HPDE6-E6E7 (cell line): ENCODE measurements around the gene AKAP13.

Source experiments
- DNase-seq: peaks from one replicate; pipeline ENCODE4 v3.0.0; 2011; ENCODE audit warnings: missing footprints; ENCODE audit errors: extremely low spot score

AKAP13 gene

DNA sequence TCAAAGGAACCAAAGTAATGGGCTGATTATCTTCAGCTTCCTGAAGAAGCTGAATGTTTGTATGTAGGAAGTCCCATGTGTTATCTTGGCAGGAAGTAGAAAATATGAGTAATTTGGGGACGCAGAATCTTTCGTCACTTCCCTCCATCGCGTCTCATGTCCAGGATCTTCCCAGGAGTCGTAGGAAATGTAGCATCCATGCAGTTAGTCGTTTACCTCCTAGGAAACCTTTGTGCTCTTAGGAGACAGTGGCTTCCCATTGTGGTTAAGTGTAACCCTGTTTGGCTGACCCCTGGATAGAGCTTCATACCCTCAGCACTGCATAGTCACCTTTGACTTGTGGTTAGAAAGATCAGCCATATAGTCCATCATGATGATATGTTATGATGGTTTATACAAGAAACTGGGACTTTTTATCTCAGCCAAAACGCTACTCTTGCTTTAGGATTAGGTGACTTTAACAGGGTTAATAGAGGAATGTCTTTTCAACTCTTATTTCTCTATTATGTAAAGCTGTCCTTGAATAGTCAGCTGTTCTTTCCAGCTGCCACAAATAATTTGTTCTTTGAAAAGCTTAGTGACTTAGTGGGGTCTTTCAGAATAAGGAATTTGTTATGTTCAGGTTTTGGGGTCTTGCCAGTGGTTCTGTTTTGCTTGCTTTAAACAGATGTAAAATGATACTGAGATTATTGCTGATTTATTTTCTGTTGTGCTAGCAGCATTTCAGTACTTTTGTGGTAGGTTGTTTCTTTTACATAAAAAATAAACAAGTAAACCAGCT, 322.1 kb downstream of the AKAP13 start:
- no peak for DNase-seq

- no peak for DNase-seq
These were observed 323.7 kb downstream of the AKAP13 start for GRCh38 chr15:85704066-85704465.

DNA sequence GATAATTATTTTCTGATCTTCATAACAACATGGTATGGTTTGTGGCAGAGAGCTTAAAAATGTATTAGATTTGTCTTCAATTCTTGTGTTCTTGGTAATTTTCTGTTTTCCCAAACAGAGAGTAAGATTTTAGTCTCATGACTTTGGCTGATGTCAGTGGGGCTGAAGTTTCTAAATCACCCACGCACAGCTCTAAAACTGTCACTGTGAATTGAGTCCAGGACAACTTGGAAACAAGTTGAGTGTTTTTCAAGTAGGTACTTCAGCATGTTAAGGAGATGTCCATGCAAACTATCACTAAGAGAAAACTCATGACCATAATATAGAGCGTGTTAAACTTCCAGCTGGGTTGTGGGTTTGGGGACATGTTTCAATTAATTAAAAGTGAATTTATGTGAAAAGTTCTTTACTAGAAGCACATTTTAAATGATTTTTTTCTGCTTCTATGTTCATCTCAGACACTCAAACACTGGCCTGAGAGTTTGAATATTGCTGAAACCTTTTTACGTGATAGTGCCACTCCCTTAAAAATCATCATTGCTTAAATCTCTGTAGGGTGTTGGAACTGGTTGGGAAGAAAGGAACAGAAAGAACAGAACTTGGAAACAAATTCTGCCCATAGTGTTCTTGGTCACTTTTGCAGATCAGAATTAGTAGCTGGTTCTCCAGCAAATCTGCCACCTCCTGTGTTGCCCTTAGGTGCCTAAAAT, 324.5 kb downstream of the AKAP13 start:
- no peak for DNase-seq

DNA sequence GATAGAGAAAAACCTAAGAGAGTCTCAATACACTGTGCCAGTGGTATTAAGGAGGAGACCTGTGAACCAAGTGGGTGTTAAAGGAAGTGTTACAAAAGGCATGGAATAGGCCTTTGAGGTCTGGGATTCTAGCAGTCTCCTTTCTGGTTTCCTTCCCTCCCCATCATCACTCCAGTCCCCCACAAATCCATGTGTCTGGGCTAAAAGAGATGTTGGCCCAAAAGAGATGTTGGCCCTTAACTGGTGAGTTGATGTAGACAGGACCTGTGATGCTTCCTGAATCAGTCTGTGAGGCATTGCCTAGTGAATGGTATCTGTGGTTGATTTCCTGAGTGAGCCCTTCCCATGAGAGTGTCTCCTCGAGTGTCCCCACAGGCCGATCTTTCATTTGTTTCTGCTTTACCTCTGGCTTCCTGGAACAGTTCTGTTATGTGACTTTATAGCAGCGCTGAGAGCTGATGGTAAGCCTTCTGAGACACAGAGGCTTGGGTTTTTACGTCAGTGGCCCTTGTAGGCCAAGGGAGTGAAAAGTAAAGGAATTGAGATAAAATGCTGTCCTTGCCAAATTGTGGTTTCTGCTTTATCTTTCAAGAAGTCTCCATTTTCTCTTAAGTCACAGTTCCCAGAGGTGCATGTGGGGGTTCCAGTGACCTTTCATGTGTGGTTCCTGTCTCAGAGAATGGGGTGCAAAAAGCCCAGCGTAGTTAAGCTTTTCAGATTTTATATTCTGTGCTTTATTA, 326.5 kb downstream of the AKAP13 start:
- DNase-seq: no peak

DNA sequence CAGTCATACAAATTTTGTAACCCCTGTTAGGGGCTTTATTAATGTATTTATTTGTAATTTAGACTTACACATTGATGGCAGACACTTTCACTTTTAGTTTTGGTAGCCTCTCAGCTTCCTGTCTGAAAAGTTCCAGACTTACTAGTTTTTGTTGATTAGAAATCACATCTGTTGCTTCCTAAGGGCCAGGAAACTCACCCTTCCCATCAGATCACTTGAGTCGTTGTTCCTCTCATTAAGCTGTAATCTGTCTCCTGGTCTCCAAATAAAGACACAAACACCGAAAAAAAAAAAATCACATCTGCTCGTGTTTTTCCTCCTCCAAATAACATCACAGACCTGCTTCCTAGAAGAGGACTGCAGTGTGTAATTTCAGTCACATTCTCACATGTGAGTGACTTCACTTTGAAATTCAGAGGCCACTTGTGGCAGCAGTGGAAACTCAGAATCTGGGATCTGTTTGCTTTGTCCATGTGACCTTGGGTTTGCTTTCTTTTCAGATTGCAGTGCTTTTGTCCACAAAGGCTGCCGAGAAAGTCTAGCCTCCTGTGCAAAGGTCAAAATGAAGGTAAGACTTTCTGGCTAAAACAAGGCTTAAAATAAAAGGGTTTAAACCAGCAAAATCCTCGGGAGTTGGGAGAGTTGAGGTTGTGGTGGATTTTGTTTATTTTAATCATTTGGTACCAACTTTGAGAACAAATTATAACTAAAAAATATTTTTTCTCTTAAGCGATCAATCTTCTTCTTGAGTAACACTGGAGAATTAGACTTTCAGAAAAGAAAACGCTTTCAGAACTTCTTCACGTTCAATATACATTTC, 327.3 kb downstream of the AKAP13 start:
- DNase-seq: no peak

GRCh38 chr15:85708402-85708941, 328.1 kb downstream of the AKAP13 start:
- no peak for DNase-seq

GRCh38 chr15:85709250-85709649, 328.8 kb downstream of the AKAP13 start:
- DNase-seq: no peak

- DNase-seq: no peak
These were observed 330.0 kb downstream of the AKAP13 start for GRCh38 chr15:85710340-85710842.

GRCh38 chr15:85711580-85712192, 331.3 kb downstream of the AKAP13 start:
- DNase-seq: no peak

GRCh38 chr15:85716261-85716660, 335.9 kb downstream of the AKAP13 start:
- no peak for DNase-seq

- no peak for DNase-seq
These were observed 336.8 kb downstream of the AKAP13 start for GRCh38 chr15:85717212-85717611.

- no peak for DNase-seq
These were observed 338.0 kb downstream of the AKAP13 start for GRCh38 chr15:85718271-85718971.

- no peak for DNase-seq
These were observed 338.6 kb downstream of the AKAP13 start for GRCh38 chr15:85718981-85719380.

GRCh38 chr15:85722374-85723152, 342.2 kb downstream of the AKAP13 start:
- no peak for DNase-seq

- DNase-seq: no peak
These were observed 343.9 kb downstream of the AKAP13 start for GRCh38 chr15:85723960-85724945.

DNA sequence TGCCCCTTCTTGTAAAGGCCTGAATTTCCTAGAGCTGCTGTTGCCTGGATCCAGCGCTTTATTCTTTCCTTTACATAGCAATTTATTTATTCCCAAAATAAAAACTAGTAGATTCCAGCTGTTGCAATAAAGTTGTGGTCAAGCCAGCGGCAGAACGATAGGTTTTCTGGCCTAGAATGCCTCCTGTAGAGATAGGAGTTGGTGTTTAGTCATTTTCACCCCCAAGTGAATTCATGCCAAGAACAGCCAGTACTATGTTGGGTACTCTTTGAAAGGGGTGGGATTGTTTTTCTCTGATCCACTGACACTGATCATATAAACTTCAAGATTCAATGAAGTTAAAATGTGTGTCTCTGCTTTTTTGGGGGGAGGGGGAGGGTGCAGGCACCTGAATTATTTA, 344.6 kb downstream of the AKAP13 start:
- DNase-seq: no peak

GRCh38 chr15:85725564-85725963, 345.2 kb downstream of the AKAP13 start:
- DNase-seq: no peak

DNA sequence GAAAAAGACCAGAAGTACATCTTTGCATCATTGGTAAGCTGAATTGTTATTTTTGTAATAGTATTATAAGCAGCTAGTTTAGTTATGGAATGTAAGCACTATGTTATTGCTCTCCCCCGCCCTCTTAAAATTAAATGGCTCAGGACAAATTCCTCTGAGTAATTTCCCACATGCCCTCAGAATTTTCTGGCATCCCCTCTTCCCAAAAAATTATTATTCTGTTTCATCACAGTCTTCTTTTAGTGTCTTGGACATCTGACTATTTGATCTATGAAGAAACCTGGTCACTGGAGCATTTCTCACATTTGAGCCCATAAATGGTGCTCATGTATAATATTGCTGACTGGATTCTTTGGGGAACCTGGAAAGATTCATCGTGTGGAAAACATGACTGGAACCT, 346.1 kb downstream of the AKAP13 start:
- DNase-seq: no peak
